ENCODE measurements around the gene IGFBP2. TPM values are rescaled to one million over a fixed set of nuclear protein-coding genes. Genes with fewer than 3 reads are reported as not detected.

IGFBP2 gene
- total and polyA plus RNA-seq, 2 experiments from 2014 or later = 177 to 364 TPM

- H3K79me2 ChIP-seq (replicated peaks; ENCODE audit: insufficient read depth) = no peaks in the 10 kb centered on the region
- no peaks in the 10 kb centered on the region for H3K27me3 ChIP-seq (ENCODE audit: insufficient read depth)
- H3K27ac ChIP-seq (ENCODE audit: low read depth) = peak overlapping the region; percentile 67
- H3K27ac Mint-ChIP-seq = peak overlapping the region; percentile 90
- H3K4me3 Mint-ChIP-seq = peak overlapping the region; percentile 29; the same call in 2 of the 3 replicates
- no peaks in the 10 kb centered on the region for H3K36me3 Mint-ChIP-seq (ENCODE audit: low read depth)
- H2AFZ ChIP-seq = peak overlapping the region; percentile 93
- no peaks in the 10 kb centered on the region for H3K9me2 ChIP-seq (ENCODE audit: insufficient read depth)
- TF ChIP-seq JUNB (IDR thresholded peaks at IDR 0.05; ENCODE audit: unreplicated experiment) = no peak
- no peak for TF ChIP-seq EZH2 (IDR thresholded peaks at IDR 0.05; ENCODE audit: low read depth, unreplicated experiment)
- TF ChIP-seq NANOG (IDR thresholded peaks at IDR 0.05; ENCODE audit: borderline replicate concordance) = no peak
- no peak for TF ChIP-seq ZNF331 (CRISPR knock-in tag; IDR thresholded peaks at IDR 0.05; ENCODE audit: low read depth)
- no peak for TF ChIP-seq ETS1 (IDR thresholded peaks at IDR 0.05)
- no peak for TF ChIP-seq POLR2AphosphoS5 (IDR thresholded peaks at IDR 0.05; ENCODE audit: low read depth)
- TF ChIP-seq ZNF114 (CRISPR knock-in tag; IDR thresholded peaks at IDR 0.05) = no peak
- TF ChIP-seq CREB1 (CRISPR knock-in tag; IDR thresholded peaks at IDR 0.05; ENCODE audit: low read depth) = no peak
- TF ChIP-seq EZH2phosphoT487 (IDR thresholded peaks at IDR 0.05; ENCODE audit: unreplicated experiment) = no peak
- TF ChIP-seq STAT1 (IDR thresholded peaks at IDR 0.05; ENCODE audit: unreplicated experiment) = no peak
- no peak for TF ChIP-seq CTCF (conservative IDR thresholded peaks at IDR 0.05; ENCODE audit: low read depth in 2 of 2)
- TF ChIP-seq, protein P1, sequence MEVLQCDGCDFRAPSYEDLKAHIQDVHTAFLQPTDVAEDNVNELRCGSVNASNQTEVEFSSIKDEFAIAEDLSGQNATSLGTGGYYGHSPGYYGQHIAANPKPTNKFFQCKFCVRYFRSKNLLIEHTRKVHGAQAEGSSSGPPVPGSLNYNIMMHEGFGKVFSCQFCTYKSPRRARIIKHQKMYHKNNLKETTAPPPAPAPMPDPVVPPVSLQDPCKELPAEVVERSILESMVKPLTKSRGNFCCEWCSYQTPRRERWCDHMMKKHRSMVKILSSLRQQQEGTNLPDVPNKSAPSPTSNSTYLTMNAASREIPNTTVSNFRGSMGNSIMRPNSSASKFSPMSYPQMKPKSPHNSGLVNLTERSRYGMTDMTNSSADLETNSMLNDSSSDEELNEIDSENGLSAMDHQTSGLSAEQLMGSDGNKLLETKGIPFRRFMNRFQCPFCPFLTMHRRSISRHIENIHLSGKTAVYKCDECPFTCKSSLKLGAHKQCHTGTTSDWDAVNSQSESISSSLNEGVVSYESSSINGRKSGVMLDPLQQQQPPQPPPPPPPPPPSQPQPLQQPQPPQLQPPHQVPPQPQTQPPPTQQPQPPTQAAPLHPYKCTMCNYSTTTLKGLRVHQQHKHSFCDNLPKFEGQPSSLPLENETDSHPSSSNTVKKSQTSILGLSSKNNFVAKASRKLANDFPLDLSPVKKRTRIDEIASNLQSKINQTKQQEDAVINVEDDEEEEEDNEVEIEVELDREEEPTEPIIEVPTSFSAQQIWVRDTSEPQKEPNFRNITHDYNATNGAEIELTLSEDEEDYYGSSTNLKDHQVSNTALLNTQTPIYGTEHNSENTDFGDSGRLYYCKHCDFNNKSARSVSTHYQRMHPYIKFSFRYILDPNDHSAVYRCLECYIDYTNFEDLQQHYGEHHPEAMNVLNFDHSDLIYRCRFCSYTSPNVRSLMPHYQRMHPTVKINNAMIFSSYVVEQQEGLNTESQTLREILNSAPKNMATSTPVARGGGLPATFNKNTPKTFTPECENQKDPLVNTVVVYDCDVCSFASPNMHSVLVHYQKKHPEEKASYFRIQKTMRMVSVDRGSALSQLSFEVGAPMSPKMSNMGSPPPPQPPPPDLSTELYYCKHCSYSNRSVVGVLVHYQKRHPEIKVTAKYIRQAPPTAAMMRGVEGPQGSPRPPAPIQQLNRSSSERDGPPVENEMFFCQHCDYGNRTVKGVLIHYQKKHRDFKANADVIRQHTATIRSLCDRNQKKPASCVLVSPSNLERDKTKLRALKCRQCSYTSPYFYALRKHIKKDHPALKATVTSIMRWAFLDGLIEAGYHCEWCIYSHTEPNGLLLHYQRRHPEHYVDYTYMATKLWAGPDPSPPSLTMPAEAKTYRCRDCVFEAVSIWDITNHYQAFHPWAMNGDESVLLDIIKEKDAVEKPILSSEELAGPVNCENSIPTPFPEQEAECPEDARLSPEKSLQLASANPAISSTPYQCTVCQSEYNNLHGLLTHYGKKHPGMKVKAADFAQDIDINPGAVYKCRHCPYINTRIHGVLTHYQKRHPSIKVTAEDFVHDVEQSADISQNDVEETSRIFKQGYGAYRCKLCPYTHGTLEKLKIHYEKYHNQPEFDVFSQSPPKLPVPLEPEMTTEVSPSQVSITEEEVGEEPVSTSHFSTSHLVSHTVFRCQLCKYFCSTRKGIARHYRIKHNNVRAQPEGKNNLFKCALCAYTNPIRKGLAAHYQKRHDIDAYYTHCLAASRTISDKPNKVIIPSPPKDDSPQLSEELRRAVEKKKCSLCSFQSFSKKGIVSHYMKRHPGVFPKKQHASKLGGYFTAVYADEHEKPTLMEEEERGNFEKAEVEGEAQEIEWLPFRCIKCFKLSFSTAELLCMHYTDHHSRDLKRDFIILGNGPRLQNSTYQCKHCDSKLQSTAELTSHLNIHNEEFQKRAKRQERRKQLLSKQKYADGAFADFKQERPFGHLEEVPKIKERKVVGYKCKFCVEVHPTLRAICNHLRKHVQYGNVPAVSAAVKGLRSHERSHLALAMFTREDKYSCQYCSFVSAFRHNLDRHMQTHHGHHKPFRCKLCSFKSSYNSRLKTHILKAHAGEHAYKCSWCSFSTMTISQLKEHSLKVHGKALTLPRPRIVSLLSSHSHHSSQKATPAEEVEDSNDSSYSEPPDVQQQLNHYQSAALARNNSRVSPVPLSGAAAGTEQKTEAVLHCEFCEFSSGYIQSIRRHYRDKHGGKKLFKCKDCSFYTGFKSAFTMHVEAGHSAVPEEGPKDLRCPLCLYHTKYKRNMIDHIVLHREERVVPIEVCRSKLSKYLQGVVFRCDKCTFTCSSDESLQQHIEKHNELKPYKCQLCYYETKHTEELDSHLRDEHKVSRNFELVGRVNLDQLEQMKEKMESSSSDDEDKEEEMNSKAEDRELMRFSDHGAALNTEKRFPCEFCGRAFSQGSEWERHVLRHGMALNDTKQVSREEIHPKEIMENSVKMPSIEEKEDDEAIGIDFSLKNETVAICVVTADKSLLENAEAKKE (CRISPR knock-in tag; IDR thresholded peaks at IDR 0.05) = no peak
- TF ChIP-seq, protein P2, sequence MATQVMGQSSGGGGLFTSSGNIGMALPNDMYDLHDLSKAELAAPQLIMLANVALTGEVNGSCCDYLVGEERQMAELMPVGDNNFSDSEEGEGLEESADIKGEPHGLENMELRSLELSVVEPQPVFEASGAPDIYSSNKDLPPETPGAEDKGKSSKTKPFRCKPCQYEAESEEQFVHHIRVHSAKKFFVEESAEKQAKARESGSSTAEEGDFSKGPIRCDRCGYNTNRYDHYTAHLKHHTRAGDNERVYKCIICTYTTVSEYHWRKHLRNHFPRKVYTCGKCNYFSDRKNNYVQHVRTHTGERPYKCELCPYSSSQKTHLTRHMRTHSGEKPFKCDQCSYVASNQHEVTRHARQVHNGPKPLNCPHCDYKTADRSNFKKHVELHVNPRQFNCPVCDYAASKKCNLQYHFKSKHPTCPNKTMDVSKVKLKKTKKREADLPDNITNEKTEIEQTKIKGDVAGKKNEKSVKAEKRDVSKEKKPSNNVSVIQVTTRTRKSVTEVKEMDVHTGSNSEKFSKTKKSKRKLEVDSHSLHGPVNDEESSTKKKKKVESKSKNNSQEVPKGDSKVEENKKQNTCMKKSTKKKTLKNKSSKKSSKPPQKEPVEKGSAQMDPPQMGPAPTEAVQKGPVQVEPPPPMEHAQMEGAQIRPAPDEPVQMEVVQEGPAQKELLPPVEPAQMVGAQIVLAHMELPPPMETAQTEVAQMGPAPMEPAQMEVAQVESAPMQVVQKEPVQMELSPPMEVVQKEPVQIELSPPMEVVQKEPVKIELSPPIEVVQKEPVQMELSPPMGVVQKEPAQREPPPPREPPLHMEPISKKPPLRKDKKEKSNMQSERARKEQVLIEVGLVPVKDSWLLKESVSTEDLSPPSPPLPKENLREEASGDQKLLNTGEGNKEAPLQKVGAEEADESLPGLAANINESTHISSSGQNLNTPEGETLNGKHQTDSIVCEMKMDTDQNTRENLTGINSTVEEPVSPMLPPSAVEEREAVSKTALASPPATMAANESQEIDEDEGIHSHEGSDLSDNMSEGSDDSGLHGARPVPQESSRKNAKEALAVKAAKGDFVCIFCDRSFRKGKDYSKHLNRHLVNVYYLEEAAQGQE (IDR thresholded peaks at IDR 0.05; ENCODE audit: unreplicated experiment) = no peak
- 0 out of 2 replicates have a peak, but pooled peaks cover 2% of the 10 kb centered on the region for H3F3A ChIP-seq (replicated peaks; ENCODE audit: low read depth)
- H3K4me1 Mint-ChIP-seq = peaks cover 29% of the 10 kb centered on the region
- H4K20me1 ChIP-seq (replicated peaks; ENCODE audit: insufficient read depth) = no peaks in the 10 kb centered on the region
- no peaks in the 10 kb centered on the region for H3K36me3 ChIP-seq (ENCODE audit: insufficient read depth)
- no peak overlapping the region for H3K4me2 ChIP-seq
- H3K4me3 ChIP-seq = no peak overlapping the region
- peaks cover 12% of the 10 kb centered on the region for H3K27me3 Mint-ChIP-seq (ENCODE audit: insufficient read depth, low read depth, poor library complexity)
- no peaks in the 10 kb centered on the region; the same call in 2 of the 3 replicates for H3K9me3 Mint-ChIP-seq
- ATAC-seq (peak; percentile 62), DNase-seq (ENCODE audit: low spot score) (peak; percentile 50)
- H3K4me1 ChIP-seq (ENCODE audit: insufficient read depth) = peaks cover 26% of the 10 kb centered on the region
These were observed 14.4 kb upstream of the IGFBP2 start for GRCh38 chr2:216618785-216619184.
